Caco-2 (cell line): ENCODE measurements around the gene OR7G3. TPM values are rescaled to one million over a fixed set of nuclear protein-coding genes. Genes with fewer than 3 reads are reported as not detected.

Experiments
- BruUV-seq: library from RNA; stranded (reverse); fragments of 400-500 nt; replicated peaks from 2 replicates; lab custom pipeline; 2021; lab: Mats Ljungman, UMichigan
- CTCF ChIA-PET: fragments of 300-600 bp; sonication (Branson Sonifier 250); formaldehyde crosslinking; loops from one replicate; lab custom pipeline; 2022; ENCODE audit warnings: antibody characterized with exemption; lab: Charles Lee
- POLR2A ChIA-PET: fragments of 300-600 bp; sonication (Branson Sonifier 250); formaldehyde crosslinking; loops from one replicate; lab custom pipeline; 2022; ENCODE audit warnings: antibody characterized with exemption; lab: Charles Lee
- DNase-seq, 2 experiments: peaks; one replicate each; pipeline versions ENCODE4 v3.0.0 to v3.0.0-alpha.2; 2020 to 2022
- H3K27me3 ChIP-seq: replicated peaks from 2 replicates; pipeline ENCODE4 v1.6.0; 2011; ENCODE audit warnings: low read length; ENCODE audit not compliant: control insufficient read depth, insufficient read depth
- H3K36me3 ChIP-seq: 2 replicates; pipeline ENCODE4 v1.5.1; 2011; ENCODE audit warnings: low read length; ENCODE audit not compliant: control insufficient read depth, insufficient read depth
- H3K4me1 ChIP-seq: fragments of 250-450 bp; sonication (Bioruptor Pico); 2 replicates; pipeline ENCODE4 v1.5.1; 2020; ENCODE audit warnings: mild to moderate bottlenecking
- H3K4me3 ChIP-seq: 2 replicates; pipeline ENCODE4 v1.5.1; 2011; ENCODE audit warnings: low read depth, mild to moderate bottlenecking, control low read depth, low read length
- H3K9me3 ChIP-seq: fragments of 250-450 bp; sonication (Bioruptor Pico); 2 replicates; pipeline ENCODE4 v1.5.1; 2020; ENCODE audit warnings: mild to moderate bottlenecking, moderate library complexity
- H3K27ac Mint-ChIP-seq: one replicate; pipeline ENCODE4 v1.8.0; 2022; ENCODE audit warnings: mixed read lengths; ENCODE audit not compliant: unreplicated experiment
- H3K27me3 Mint-ChIP-seq: one replicate; pipeline ENCODE4 v1.8.0; 2022; ENCODE audit warnings: mixed read lengths; ENCODE audit not compliant: insufficient read depth, unreplicated experiment
- H3K36me3 Mint-ChIP-seq: one replicate; pipeline ENCODE4 v1.8.0; 2022; ENCODE audit warnings: mild to moderate bottlenecking, mixed read lengths; ENCODE audit not compliant: insufficient read depth, unreplicated experiment
- H3K4me1 Mint-ChIP-seq: one replicate; pipeline ENCODE4 v1.8.0; 2022; ENCODE audit warnings: low read depth, mixed read lengths; ENCODE audit not compliant: unreplicated experiment
- H3K4me3 Mint-ChIP-seq: one replicate; pipeline ENCODE4 v1.8.0; 2022; ENCODE audit warnings: mild to moderate bottlenecking, moderate library complexity, mixed read lengths; ENCODE audit not compliant: unreplicated experiment
- H3K9me3 Mint-ChIP-seq: one replicate; pipeline ENCODE4 v1.8.0; 2022; ENCODE audit warnings: mixed read lengths; ENCODE audit not compliant: unreplicated experiment
- CTCF ChIP-seq, 2 experiments: fragments of 200-600 bp in 1 of 2; IDR thresholded peaks; 1 replicate in 1 of 2; 2 replicates in 1 of 2; pipeline versions ENCODE4 v1.5.1 to v1.8.0; 2011 to 2022; ENCODE audit warnings: antibody characterized with exemption in 1 of 2, control low read depth in 1 of 2, inconsistent platforms in 1 of 2, low read depth in 1 of 2, low read length in 1 of 2, mild to moderate bottlenecking in 1 of 2, moderate library complexity in 1 of 2; ENCODE audit not compliant: insufficient read depth in 1 of 2, severe bottlenecking in 1 of 2, unreplicated experiment in 1 of 2
- intact Hi-C: fragments of 100-400 bp; cut with micrococcal nuclease; formaldehyde crosslinking; loops from one replicate; pipeline ENCODE4 v1.10.0; 2022; ENCODE audit not compliant: unreplicated experiment
- total RNA-seq: library from RNA; stranded (reverse); gene quantifications from 2 replicates; pipeline ENCODE4 v1.2.3, GENCODE V29; 2022

OR7G3 gene
- total RNA-seq, 1 experiment from 2014 or later, result not detected

GRCh38 chr19:9115307-9115813 is 11.4 kb downstream of the OR7G3 start, which contains the start of gene OR7G1:
OR7G1 (minus strand) TSS chr19:9115763; CDS start chr19:9115763, 0 bp downstream.
- Mint-ChIP-seq H3K4me1 (no peaks in the 10 kb centered on the region), H3K27me3 (no peaks in the 10 kb centered on the region), H3K4me3 (no peak within 1 kb of the TSS), H3K9me3 (no peaks in the 10 kb centered on the region), H3K27ac (no peak within 1 kb of the TSS), H3K36me3 (no peaks in the 10 kb centered on the region)
- POLR2A ChIA-PET, result no interaction called here
- H3K27me3 ChIP-seq, result no peaks in the 10 kb centered on the region
- H3K4me3 ChIP-seq, result no peak within 1 kb of the TSS
- CTCF ChIA-PET, result interaction anchor here (0.6 kb wide), 1 partner anchor 458 kb away, joined by 3 read pairs; no protein-coding TSS in a partner anchor
- no peak for DNase-seq
- H3K36me3 ChIP-seq, result no peaks in the 10 kb centered on the region
- BruUV-seq, result no TSS peak
- no peak for TF ChIP-seq CTCF (IDR thresholded peaks at IDR 0.05; ENCODE audit: insufficient read depth in 1 of 2, low read depth in 1 of 2, low read length in 1 of 2, severe bottlenecking in 1 of 2, unreplicated experiment in 1 of 2)
- H3K9me3 ChIP-seq, result no peaks in the 10 kb centered on the region
- no peaks in the 10 kb centered on the region for H3K4me1 ChIP-seq
- intact Hi-C loops, result no loop called here

GRCh38 chr19:9109959-9110358 is 16.8 kb downstream of the OR7G3 start:
- ChIA-PET POLR2A (no interaction called here), CTCF (no interaction called here)
- H3K9me3 ChIP-seq, result no peaks in the 10 kb centered on the region
- no peak overlapping the region for H3K4me3 ChIP-seq
- no peaks in the 10 kb centered on the region for H3K4me1 ChIP-seq
- intact Hi-C loops, result no loop called here
- no TSS peak for BruUV-seq
- H3K27me3 ChIP-seq, result no peaks in the 10 kb centered on the region
- Mint-ChIP-seq H3K9me3 (peaks cover 9% of the 10 kb centered on the region), H3K27ac (no peak overlapping the region), H3K4me1 (no peaks in the 10 kb centered on the region), H3K4me3 (no peak overlapping the region), H3K36me3 (no peaks in the 10 kb centered on the region), H3K27me3 (no peaks in the 10 kb centered on the region)
- no peak for TF ChIP-seq CTCF (IDR thresholded peaks at IDR 0.05; ENCODE audit: insufficient read depth in 1 of 2, low read depth in 1 of 2, low read length in 1 of 2, severe bottlenecking in 1 of 2, unreplicated experiment in 1 of 2)
- no peaks in the 10 kb centered on the region for H3K36me3 ChIP-seq
- DNase-seq, result no peak

DNA sequence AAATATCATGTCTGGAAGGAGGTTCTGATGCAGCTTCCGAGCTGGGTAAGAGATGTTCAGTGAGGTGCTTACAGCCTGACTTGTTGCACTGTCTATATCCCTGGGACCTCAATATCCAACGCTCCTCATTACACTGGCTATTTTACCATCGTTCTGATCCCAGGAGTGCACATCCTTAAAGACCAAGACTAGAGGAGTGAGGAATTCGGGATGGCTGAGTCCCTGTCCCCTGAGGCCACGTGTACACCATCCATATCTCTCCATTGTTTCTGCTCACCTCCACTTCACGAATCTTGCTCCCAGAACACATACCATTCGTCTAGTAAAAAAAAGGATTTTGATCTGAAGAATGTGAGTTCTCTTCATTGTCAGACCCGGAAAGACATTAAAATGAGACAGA is 19.4 kb downstream of the OR7G3 start, which contains the start of gene OR7G2:
OR7G2 (minus strand) TSS at position 101 of the 400 bp plus-strand sequence. CDS start 4,232 bp downstream, outside the sequence.
- Histone ChIP-seq H3K36me3 (no peaks in the 10 kb centered on the region), H3K9me3 (no peaks in the 10 kb centered on the region), H3K27me3 (no peaks in the 10 kb centered on the region), H3K4me3 (no peak within 1 kb of the TSS), H3K4me1 (no peaks in the 10 kb centered on the region)
- ChIA-PET CTCF (no interaction called here), POLR2A (no interaction called here)
- Mint-ChIP-seq H3K27ac (no peak within 1 kb of the TSS), H3K9me3 (peaks cover 9% of the 10 kb centered on the region), H3K27me3 (peaks cover 5% of the 10 kb centered on the region), H3K4me3 (no peak within 1 kb of the TSS), H3K4me1 (no peaks in the 10 kb centered on the region), H3K36me3 (no peaks in the 10 kb centered on the region)
- TF ChIP-seq CTCF (IDR thresholded peaks at IDR 0.05; ENCODE audit: insufficient read depth in 1 of 2, low read depth in 1 of 2, low read length in 1 of 2, severe bottlenecking in 1 of 2, unreplicated experiment in 1 of 2), result no peak
- no TSS peak for BruUV-seq
- DNase-seq, result no peak
- intact Hi-C loops, result no loop called here
